OCI-LY7 (cell line): ENCODE data around the gene EPHX1. TPM values are rescaled to one million over a fixed set of nuclear protein-coding genes. Genes with fewer than 3 reads are reported as not detected.

Experiments
- BruUV-seq: library from RNA; stranded (reverse); fragments of 400-500 nt; replicated peaks from 2 replicates; lab custom pipeline; 2021; lab: Mats Ljungman, UMichigan
- CTCF ChIA-PET: fragments of 300-600 bp; sonication (Branson Sonifier 250); formaldehyde crosslinking; loops from one replicate; lab custom pipeline; 2022; ENCODE audit warnings: antibody characterized with exemption; ENCODE audit not compliant: unreplicated experiment; lab: Charles Lee
- POLR2A ChIA-PET: fragments of 300-600 bp; sonication (Branson Sonifier 250); formaldehyde crosslinking; loops from one replicate; lab custom pipeline; 2022; ENCODE audit warnings: antibody characterized with exemption; lab: Charles Lee
- DNase-seq: peaks from one replicate; pipeline ENCODE4 v3.0.0-alpha.2; 2015; ENCODE audit warnings: low spot score
- H2AFZ ChIP-seq: fragments of 200-600 bp; sonication (generic), shearing (Covaris generic); 2 replicates; pipeline ENCODE4 v1.6.1; 2014; ENCODE audit warnings: mild to moderate bottlenecking, antibody characterized with exemption, low read length, moderate library complexity
- H3K27ac ChIP-seq: fragments of 200-600 bp; sonication (generic); 2 replicates; pipeline ENCODE4 v1.5.1; 2014; ENCODE audit warnings: mixed run types, low read depth, mild to moderate bottlenecking, moderate library complexity, low read length, inconsistent platforms; ENCODE audit not compliant: poor library complexity, severe bottlenecking
- H3K36me3 ChIP-seq: fragments of 200-600 bp; sonication (generic); 2 replicates; pipeline ENCODE4 v1.6.1; 2014; ENCODE audit warnings: mild to moderate bottlenecking, antibody characterized with exemption, low read length, moderate library complexity, mixed read lengths; ENCODE audit not compliant: insufficient read depth
- H3K4me1 ChIP-seq: fragments of 200-600 bp; sonication (generic); 2 replicates; pipeline ENCODE4 v1.5.1; 2014; ENCODE audit warnings: mild to moderate bottlenecking, low read length; ENCODE audit not compliant: insufficient read depth, poor library complexity, severe bottlenecking
- H3K4me2 ChIP-seq: fragments of 200-600 bp; sonication (generic); 2 replicates; pipeline ENCODE4 v1.6.1; 2014; ENCODE audit warnings: mild to moderate bottlenecking, low read length
- H3K4me3 ChIP-seq: fragments of 200-600 bp; sonication (generic); 2 replicates; pipeline ENCODE4 v1.5.1; 2014; ENCODE audit warnings: mild to moderate bottlenecking, low read depth, low read length; ENCODE audit not compliant: poor library complexity, severe bottlenecking
- H3K79me2 ChIP-seq: fragments of 200-600 bp; sonication (generic); 2 replicates; pipeline ENCODE4 v1.6.1; 2016; ENCODE audit warnings: low read depth, mild to moderate bottlenecking, low read length, moderate library complexity, mixed read lengths; ENCODE audit not compliant: insufficient read depth
- H3K9me2 ChIP-seq: fragments of 200-600 bp; sonication (generic); 2 replicates; pipeline ENCODE4 v1.6.1; 2016; ENCODE audit warnings: mild to moderate bottlenecking, low read length, mixed read lengths; ENCODE audit not compliant: insufficient read depth
- H3K9me3 ChIP-seq: fragments of 200-600 bp; sonication (generic); 2 replicates; pipeline ENCODE4 v1.6.1; 2014; ENCODE audit warnings: mild to moderate bottlenecking, mixed run types, low read length, mixed read lengths
- H4K20me1 ChIP-seq: fragments of 200-600 bp; sonication (generic); 2 replicates; pipeline ENCODE4 v1.6.1; 2014; ENCODE audit warnings: mild to moderate bottlenecking, antibody characterized with exemption, low read length, moderate library complexity, mixed read lengths; ENCODE audit not compliant: insufficient read depth
- CTCF ChIP-seq: fragments of 200-600 bp; sonication (generic); conservative IDR thresholded peaks from 2 replicates; pipeline ENCODE4 v1.5.1; 2014; ENCODE audit warnings: mild to moderate bottlenecking, antibody characterized with exemption, low read length, moderate library complexity, mixed read lengths
- EZH2phosphoT487 ChIP-seq: fragments of 200-600 bp; sonication (generic); IDR thresholded peaks from 2 replicates; pipeline ENCODE4 v1.6.1; 2018; ENCODE audit warnings: low read depth, borderline replicate concordance, mild to moderate bottlenecking, mixed run types, antibody characterized with exemption, low read length, moderate library complexity, mixed read lengths
- intact Hi-C: fragments of 100-400 bp; cut with micrococcal nuclease; formaldehyde crosslinking; loops from one replicate; pipeline ENCODE4 v1.10.0; 2022; ENCODE audit not compliant: unreplicated experiment
- total RNA-seq, 2 experiments: library from RNA; depleted of rRNA in 1 of 2; stranded (reverse); fragments of >200 nt in 1 of 2; shearing (Covaris generic) in 1 of 2; gene quantifications; 2 replicates each; pipeline ENCODE4 v1.2.3, GENCODE V29; 2014 to 2022

The EPHX1 gene
- total RNA-seq, 2 experiments from 2014 or later = 0.44 to 1.3 TPM

- H3K9me2 ChIP-seq = no peaks in the 10 kb centered on the region
- H3K36me3 ChIP-seq = peaks cover 45% of the 10 kb centered on the region
- ChIA-PET CTCF (no interaction called here), POLR2A (no interaction called here)
- H3K4me2 ChIP-seq = peak overlapping the region; percentile 88; the same call in 1 of the 2 replicates
- TF ChIP-seq CTCF (no peak), EZH2phosphoT487 (no peak)
- no peak overlapping the region for H3K4me3 ChIP-seq
- peaks cover 9% of the 10 kb centered on the region; the same call in 1 of the 2 replicates for H3K9me3 ChIP-seq
- H3K27ac ChIP-seq = peak overlapping the region; percentile 97
- peak; percentile 36 for DNase-seq
- no peak overlapping the region for H2AFZ ChIP-seq
- no TSS peak for BruUV-seq
- H3K4me1 ChIP-seq = peaks cover 64% of the 10 kb centered on the region
- intact Hi-C loops = loop anchor here (2.0 to 5.0 kb wide), 5 partner anchors 31 to 371 kb away; partner anchors contain the start of gene ENAH
- H3K79me2 ChIP-seq = no peaks in the 10 kb centered on the region
- no peaks in the 10 kb centered on the region for H4K20me1 ChIP-seq
These were observed 40.0 kb downstream of the EPHX1 start for GRCh38 chr1:225849925-225850324.

- no TSS peak for BruUV-seq
These were observed 40.4 kb downstream of the EPHX1 start for GRCh38 chr1:225850370-225850769.

More at GRCh38 chr1:225850370-225850769, 40.4 kb downstream of the EPHX1 start:
- no peaks in the 10 kb centered on the region for H3K79me2 ChIP-seq
- H3K36me3 ChIP-seq = peaks cover 45% of the 10 kb centered on the region
- no peak for DNase-seq
- no peak overlapping the region for H3K4me2 ChIP-seq
- intact Hi-C loops = no loop called here
- H3K9me2 ChIP-seq = no peaks in the 10 kb centered on the region
- ChIA-PET POLR2A (no interaction called here), CTCF (no interaction called here)
- H3K4me3 ChIP-seq = no peak overlapping the region
- no peaks in the 10 kb centered on the region for H4K20me1 ChIP-seq
- H3K27ac ChIP-seq = peak overlapping the region; percentile 97
- peaks cover 64% of the 10 kb centered on the region for H3K4me1 ChIP-seq
- TF ChIP-seq CTCF (no peak), EZH2phosphoT487 (no peak)
- no peak overlapping the region for H2AFZ ChIP-seq
- peaks cover 9% of the 10 kb centered on the region; the same call in 1 of the 2 replicates for H3K9me3 ChIP-seq
